Measurements from ENCODE around the gene BCL2L1. TPM values are rescaled to one million over a fixed set of nuclear protein-coding genes. Genes with fewer than 3 reads are reported as not detected.
A peak's percentile ranks its signal among the peaks of the same experiment; 100 is the strongest.

BCL2L1 gene
- total RNA-seq (2014; rRNA removed; shearing (Covaris generic)) (83.2 and 88.8 TPM in 2 replicates), total RNA-seq (2022) (64.2 and 71.5 TPM in 2 replicates), Bru-seq, nascent RNA (percentile 85 among the genes with signal in this experiment), BruChase-seq, experiment 1, labeled RNA remaining after a 6-hour chase (percentile 87 among the genes with signal in this experiment), BruChase-seq, experiment 2, labeled RNA remaining after a 2-hour chase (percentile 82 among the genes with signal in this experiment)
- long read RNA-seq, transcript BCL2L1-203 (2 exons, 2,578 nt): minor isoform, 15 of 91 reads
- long read RNA-seq, transcript BCL2L1-201 (3 exons, 2,610 nt): major isoform, 16 of 91 reads
- long read RNA-seq, partial matches to known transcripts: 0 of 91 reads
- long read RNA-seq, other reads (novel, unspliced or antisense): 56 of 91 reads

DNA sequence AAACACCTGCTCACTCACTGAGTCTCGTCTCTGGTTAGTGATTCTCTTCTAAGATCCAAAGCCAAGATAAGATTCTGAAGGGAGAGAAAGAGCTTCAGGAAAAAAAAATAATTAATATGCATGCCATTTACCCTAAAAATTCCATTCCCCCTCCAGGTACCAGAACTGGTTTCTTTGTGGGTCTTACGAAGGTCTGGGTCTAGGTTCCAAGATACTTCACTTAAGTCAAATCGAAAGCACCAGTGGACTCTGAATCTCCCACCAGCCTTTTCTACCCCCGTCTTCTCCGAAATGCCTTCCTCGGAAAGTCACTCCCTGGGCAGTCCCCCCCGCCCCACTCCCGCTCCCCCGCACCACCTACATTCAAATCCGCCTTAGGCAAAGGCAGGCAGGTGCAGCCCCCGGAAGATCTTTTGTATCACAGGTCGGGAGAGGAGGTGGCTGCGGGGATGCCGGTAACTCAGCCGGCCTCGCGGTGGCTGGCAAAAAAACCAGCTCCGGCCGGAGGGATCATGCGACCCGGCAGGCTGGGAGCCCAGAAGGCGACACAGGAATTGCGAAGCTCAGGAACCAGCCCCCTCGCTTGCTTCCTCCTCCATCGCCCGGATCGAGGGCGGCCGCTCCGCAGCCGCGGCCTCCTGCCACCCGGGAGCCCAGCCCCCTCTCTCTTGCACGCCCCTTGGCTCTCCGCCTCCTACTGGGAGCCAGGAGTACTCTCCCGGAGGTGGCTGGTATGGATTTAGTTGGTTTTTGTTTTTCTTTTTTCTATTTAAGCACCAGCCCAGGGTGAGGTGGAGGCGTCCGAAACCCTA is at the start of gene BCL2L1:
BCL2L1 (minus strand) TSS at position 612 of the 812 bp plus-strand sequence. CDS start 650 bp downstream, outside the sequence.
- POLR2A ChIA-PET: interaction anchor here (0.6 to 3.9 kb wide), 21 partner anchors 10 to 90 kb away, joined by 3 to 79 read pairs (median 4); partner anchors contain the start of gene TPX2
- Histone ChIP-seq H3K4me3 (ENCODE audit: low read depth, low read length, poor library complexity, severe bottlenecking) (peak within 1 kb of the TSS; percentile 95), H3K36me3 (ENCODE audit: insufficient read depth, low read length) (peaks cover 43% of the 10 kb centered on the region), H4K20me1 (ENCODE audit: insufficient read depth, low read length) (peaks cover 14% of the 10 kb centered on the region; the same call in 1 of the 2 replicates), H2AFZ (ENCODE audit: low read length) (peak within 1 kb of the TSS; percentile 60), H3K4me2 (ENCODE audit: low read length) (peak within 1 kb of the TSS; percentile 94), H3K9me3 (ENCODE audit: low read length) (no peaks in the 10 kb centered on the region), H3K27ac (ENCODE audit: low read depth, low read length, poor library complexity, severe bottlenecking) (peak within 1 kb of the TSS; percentile 89), H3K4me1 (ENCODE audit: insufficient read depth, low read length, poor library complexity, severe bottlenecking) (peaks cover 32% of the 10 kb centered on the region), H3K79me2 (ENCODE audit: insufficient read depth, low read depth, low read length) (peaks cover 56% of the 10 kb centered on the region), H3K9me2 (ENCODE audit: insufficient read depth, low read length) (no peaks in the 10 kb centered on the region)
- intact Hi-C loops (cut with micrococcal nuclease; ENCODE audit: unreplicated experiment): loop anchor here (1.0 to 5.0 kb wide), 5 partner anchors 14 to 155 kb away; no protein-coding TSS in a partner anchor
- TSS peak; percentile 91 for BruUV-seq (replicated peaks)
- peak; percentile 75 for DNase-seq (ENCODE audit: low spot score)
- TF ChIP-seq EZH2phosphoT487 (IDR thresholded peaks at IDR 0.05; ENCODE audit: borderline replicate concordance, low read depth, low read length) (no peak), CTCF (conservative IDR thresholded peaks at IDR 0.05; ENCODE audit: low read length) (peak; percentile 66; the same call in 1 of the 2 replicates)
- CTCF ChIA-PET (ENCODE audit: unreplicated experiment): interaction anchor here (0.7 to 4.0 kb wide), 12 partner anchors 16 to 88 kb away, joined by 3 to 66 read pairs (median 6); partner anchors contain the start of gene TPX2

DNA sequence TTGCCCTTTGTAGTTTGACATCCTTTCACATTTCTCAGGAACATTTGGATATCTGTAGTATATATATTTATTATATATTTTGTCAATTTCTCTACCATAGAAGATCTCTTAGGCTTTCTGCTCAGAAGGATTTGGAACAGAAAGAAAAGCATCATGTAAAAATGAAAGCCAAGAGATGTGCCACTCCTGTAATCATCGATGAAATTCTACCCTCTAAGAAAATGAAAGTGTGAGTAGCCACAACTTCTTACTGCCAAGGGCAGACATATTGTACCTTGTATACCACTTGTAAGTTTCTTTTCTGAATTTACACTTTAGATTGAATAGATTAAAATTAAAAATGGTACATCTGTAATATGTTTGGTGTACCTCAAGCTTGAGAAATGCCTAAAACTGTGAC is 47.6 kb upstream of the BCL2L1 start:
- H3K27ac ChIP-seq (ENCODE audit: low read depth, low read length, poor library complexity, severe bottlenecking): no peak overlapping the region
- H2AFZ ChIP-seq (ENCODE audit: low read length): no peak overlapping the region
- H4K20me1 ChIP-seq (ENCODE audit: insufficient read depth, low read length): no peaks in the 10 kb centered on the region; the same call in 1 of the 2 replicates
- CTCF ChIA-PET (ENCODE audit: unreplicated experiment): no interaction called here
- BruUV-seq (replicated peaks): no TSS peak
- intact Hi-C loops (cut with micrococcal nuclease; ENCODE audit: unreplicated experiment): no loop called here
- TF ChIP-seq EZH2phosphoT487 (IDR thresholded peaks at IDR 0.05; ENCODE audit: borderline replicate concordance, low read depth, low read length) (no peak), CTCF (conservative IDR thresholded peaks at IDR 0.05; ENCODE audit: low read length) (no peak)
- POLR2A ChIA-PET: interaction anchor here (0.6 to 1.0 kb wide), 3 partner anchors 12 to 28 kb away, joined by 3 to 5 read pairs (median 3); no protein-coding TSS in a partner anchor
- peaks cover 8% of the 10 kb centered on the region; the same call in 1 of the 2 replicates for H3K79me2 ChIP-seq (ENCODE audit: insufficient read depth, low read depth, low read length)
- DNase-seq (ENCODE audit: low spot score): no peak
- no peak overlapping the region for H3K4me2 ChIP-seq (ENCODE audit: low read length)
- no peaks in the 10 kb centered on the region for H3K9me2 ChIP-seq (ENCODE audit: insufficient read depth, low read length)
- H3K9me3 ChIP-seq (ENCODE audit: low read length): no peaks in the 10 kb centered on the region
- H3K4me1 ChIP-seq (ENCODE audit: insufficient read depth, low read length, poor library complexity, severe bottlenecking): no peaks in the 10 kb centered on the region
- no peak overlapping the region for H3K4me3 ChIP-seq (ENCODE audit: low read depth, low read length, poor library complexity, severe bottlenecking)
- H3K36me3 ChIP-seq (ENCODE audit: insufficient read depth, low read length): peaks cover 97% of the 10 kb centered on the region

All from OCI-LY7 (cell line).